Activated CD4-positive, alpha-beta T cell treated with anti-CD3 and anti-CD28 coated beads, Interleukin-2, amount 10 ng/mL, durations not matched to agents 24 days and 14 days (primary cell): ENCODE data around the gene TBC1D2. TPM values are rescaled to one million over a fixed set of nuclear protein-coding genes. Genes with fewer than 3 reads are reported as not detected.

Experiments used
- DNase-seq: peaks from one replicate; pipeline ENCODE4 v3.0.0; 2022
- H3K27ac Mint-ChIP-seq: one replicate; pipeline ENCODE4 v1.8.0; 2022; ENCODE audit warnings: mild to moderate bottlenecking, mixed read lengths
- H3K27me3 Mint-ChIP-seq: one replicate; pipeline ENCODE4 v1.8.0; 2022; ENCODE audit warnings: mixed read lengths
- H3K36me3 Mint-ChIP-seq: one replicate; pipeline ENCODE4 v1.8.0; 2022; ENCODE audit warnings: low read depth, mild to moderate bottlenecking, mixed read lengths
- H3K4me1 Mint-ChIP-seq: one replicate; pipeline ENCODE4 v1.8.0; 2021; ENCODE audit warnings: mixed read lengths
- H3K4me3 Mint-ChIP-seq: one replicate; pipeline ENCODE4 v1.8.0; 2022; ENCODE audit warnings: mild to moderate bottlenecking, moderate library complexity, mixed read lengths
- H3K9me3 Mint-ChIP-seq: one replicate; pipeline ENCODE4 v1.8.0; 2021; ENCODE audit warnings: mixed read lengths
- intact Hi-C: fragments of 100-400 bp; cut with micrococcal nuclease; formaldehyde crosslinking; loops from one replicate; pipeline ENCODE4 v1.15.1; 2023
- total RNA-seq: library from RNA; stranded (reverse); gene quantifications from 2 replicates; pipeline ENCODE4 v1.2.3, GENCODE V29; 2022

The TBC1D2 gene
- total RNA-seq, 1 donor from 2014 or later, result 1.6 TPM

GRCh38 chr9:98162613-98163012 is 92.8 kb downstream of the TBC1D2 start:
- no peak overlapping the region for H3K27ac Mint-ChIP-seq
- intact Hi-C loops, result no loop called here

GRCh38 chr9:98161851-98162250 is 93.6 kb downstream of the TBC1D2 start:
- peaks cover 6% of the 10 kb centered on the region for H3K4me1 Mint-ChIP-seq
- DNase-seq, result no peak
- no peaks in the 10 kb centered on the region for H3K9me3 Mint-ChIP-seq
- no peaks in the 10 kb centered on the region for H3K27me3 Mint-ChIP-seq
- H3K27ac Mint-ChIP-seq, result no peak overlapping the region
- H3K36me3 Mint-ChIP-seq, result no peaks in the 10 kb centered on the region
- intact Hi-C loops, result no loop called here
- no peak overlapping the region for H3K4me3 Mint-ChIP-seq

More at GRCh38 chr9:98162613-98163012, 92.8 kb downstream of the TBC1D2 start:
- no peaks in the 10 kb centered on the region for H3K36me3 Mint-ChIP-seq
- H3K4me1 Mint-ChIP-seq, result peaks cover 6% of the 10 kb centered on the region
- H3K27me3 Mint-ChIP-seq, result no peaks in the 10 kb centered on the region
- H3K4me3 Mint-ChIP-seq, result no peak overlapping the region
- no peaks in the 10 kb centered on the region for H3K9me3 Mint-ChIP-seq
- no peak for DNase-seq

- H3K27ac Mint-ChIP-seq, result no peak overlapping the region
- intact Hi-C loops, result no loop called here
Observed at GRCh38 chr9:98159790-98160189, 95.7 kb downstream of the TBC1D2 start.

GRCh38 chr9:98159301-98159700 is 96.1 kb downstream of the TBC1D2 start:
- DNase-seq, result no peak
- H3K4me3 Mint-ChIP-seq, result no peak overlapping the region
- intact Hi-C loops, result no loop called here
- H3K9me3 Mint-ChIP-seq, result no peaks in the 10 kb centered on the region
- H3K4me1 Mint-ChIP-seq, result peaks cover 6% of the 10 kb centered on the region
- no peaks in the 10 kb centered on the region for H3K36me3 Mint-ChIP-seq
- H3K27ac Mint-ChIP-seq, result no peak overlapping the region
- no peaks in the 10 kb centered on the region for H3K27me3 Mint-ChIP-seq

More at GRCh38 chr9:98159790-98160189, 95.7 kb downstream of the TBC1D2 start:
- Mint-ChIP-seq H3K36me3 (no peaks in the 10 kb centered on the region), H3K4me1 (peaks cover 6% of the 10 kb centered on the region), H3K27me3 (no peaks in the 10 kb centered on the region), H3K9me3 (no peaks in the 10 kb centered on the region), H3K4me3 (no peak overlapping the region)
- no peak for DNase-seq

- Mint-ChIP-seq H3K4me1 (peaks cover 4% of the 10 kb centered on the region), H3K27me3 (no peaks in the 10 kb centered on the region), H3K36me3 (no peaks in the 10 kb centered on the region), H3K9me3 (no peaks in the 10 kb centered on the region), H3K27ac (no peak overlapping the region), H3K4me3 (no peak overlapping the region)
- DNase-seq, result no peak
- intact Hi-C loops, result no loop called here
Observed at GRCh38 chr9:98158071-98158831, 97.2 kb downstream of the TBC1D2 start.

GRCh38 chr9:98157372-98157771 is 98.1 kb downstream of the TBC1D2 start:
- no peak for DNase-seq
- Mint-ChIP-seq H3K4me1 (peaks cover 4% of the 10 kb centered on the region), H3K27me3 (no peaks in the 10 kb centered on the region), H3K27ac (no peak overlapping the region), H3K4me3 (no peak overlapping the region), H3K9me3 (no peaks in the 10 kb centered on the region), H3K36me3 (no peaks in the 10 kb centered on the region)
- intact Hi-C loops, result no loop called here

GRCh38 chr9:98154678-98155077 is 100.8 kb downstream of the TBC1D2 start:
- peaks cover 8% of the 10 kb centered on the region for H3K4me1 Mint-ChIP-seq
- no peaks in the 10 kb centered on the region for H3K36me3 Mint-ChIP-seq
- no peak overlapping the region for H3K27ac Mint-ChIP-seq
- intact Hi-C loops, result no loop called here
- no peak overlapping the region for H3K4me3 Mint-ChIP-seq
- DNase-seq, result no peak
- no peaks in the 10 kb centered on the region for H3K9me3 Mint-ChIP-seq
- H3K27me3 Mint-ChIP-seq, result peaks cover 2% of the 10 kb centered on the region

GRCh38 chr9:98152526-98152925 is 102.9 kb downstream of the TBC1D2 start:
- H3K36me3 Mint-ChIP-seq, result no peaks in the 10 kb centered on the region
- no peak for DNase-seq
- H3K9me3 Mint-ChIP-seq, result no peaks in the 10 kb centered on the region
- intact Hi-C loops, result no loop called here
- H3K27ac Mint-ChIP-seq, result no peak overlapping the region
- H3K4me3 Mint-ChIP-seq, result no peak overlapping the region
- peaks cover 2% of the 10 kb centered on the region for H3K27me3 Mint-ChIP-seq
- H3K4me1 Mint-ChIP-seq, result peaks cover 5% of the 10 kb centered on the region

- intact Hi-C loops, result no loop called here
- Mint-ChIP-seq H3K4me3 (no peak overlapping the region), H3K27ac (no peak overlapping the region), H3K4me1 (peaks cover 5% of the 10 kb centered on the region), H3K9me3 (no peaks in the 10 kb centered on the region), H3K27me3 (peaks cover 2% of the 10 kb centered on the region), H3K36me3 (no peaks in the 10 kb centered on the region)
- DNase-seq, result no peak
Observed at GRCh38 chr9:98150721-98151120, 104.7 kb downstream of the TBC1D2 start.

- Mint-ChIP-seq H3K4me1 (peaks cover 5% of the 10 kb centered on the region), H3K27me3 (peaks cover 2% of the 10 kb centered on the region), H3K4me3 (no peak overlapping the region), H3K36me3 (no peaks in the 10 kb centered on the region), H3K9me3 (no peaks in the 10 kb centered on the region), H3K27ac (no peak overlapping the region)
- no peak for DNase-seq
- intact Hi-C loops, result no loop called here
Observed at GRCh38 chr9:98150164-98150563, 105.3 kb downstream of the TBC1D2 start.

- H3K4me3 Mint-ChIP-seq, result no peak overlapping the region
Observed at GRCh38 chr9:98149422-98149821, 106.0 kb downstream of the TBC1D2 start.

More at GRCh38 chr9:98149422-98149821, 106.0 kb downstream of the TBC1D2 start:
- no peaks in the 10 kb centered on the region for H3K9me3 Mint-ChIP-seq
- peaks cover 2% of the 10 kb centered on the region for H3K27me3 Mint-ChIP-seq
- intact Hi-C loops, result no loop called here
- no peaks in the 10 kb centered on the region for H3K36me3 Mint-ChIP-seq
- peaks cover 5% of the 10 kb centered on the region for H3K4me1 Mint-ChIP-seq
- no peak overlapping the region for H3K27ac Mint-ChIP-seq
- no peak for DNase-seq

Other genes with a start within 250 kb of the TBC1D2 start
- gene NANS, start 198.9 kb downstream of the TBC1D2 start, total RNA-seq, result 54.0 and 57.1 TPM in 2 replicates
- 47.3 and 47.8 TPM in 2 replicates for gene TRIM14, start 136.4 kb downstream of the TBC1D2 start, total RNA-seq
- 0.92 and 1.4 TPM in 2 replicates for gene CORO2A, start 63.0 kb downstream of the TBC1D2 start, total RNA-seq